Naive thymus-derived CD4-positive, alpha-beta T cell (primary cell): ENCODE results near the gene NEK5. TPM values are rescaled to one million over a fixed set of nuclear protein-coding genes. Genes with fewer than 3 reads are reported as not detected.
"Not testable (repeated sequence)": the region's sequence is repeated elsewhere in the genome, so short reads cannot be mapped to it uniquely, and the experiment has no call there.

Experiments used
- ATAC-seq: fragments of 150-1000 bp; cut with Tn5 transposase; 2 replicates; pipeline ENCODE4 v1.10.0; 2021; ENCODE audit warnings: mild to moderate bottlenecking, moderate library complexity
- CTCF ChIA-PET: fragments of 350-600 bp; sonication (Branson Sonifier 250); formaldehyde crosslinking; loops from one replicate; lab custom pipeline; 2021; ENCODE audit warnings: antibody characterized with exemption; lab: Charles Lee
- POLR2A ChIA-PET: fragments of 350-600 bp; sonication (Branson Sonifier 250); formaldehyde crosslinking; loops from one replicate; lab custom pipeline; 2021; ENCODE audit warnings: antibody characterized with exemption, inconsistent platforms; lab: Charles Lee
- DNase-seq, 9 donors: peaks; one replicate each; pipeline versions ENCODE4 v3.0.0 to v3.0.0-alpha.2; 2020 to 2022; ENCODE audit warnings: mixed read lengths in 1 of 9
- H3K27ac ChIP-seq: one replicate; pipeline ENCODE4 v1.7.0; 2013; ENCODE audit warnings: mild to moderate bottlenecking, low read depth, low read length, moderate library complexity
- H3K27me3 ChIP-seq, 2 donors: one replicate each; pipeline ENCODE4 v1.7.0; 2013; ENCODE audit warnings: low read length in 2 of 2, mild to moderate bottlenecking in 2 of 2, moderate library complexity in 2 of 2; ENCODE audit not compliant: control insufficient read depth in 2 of 2, insufficient read depth in 2 of 2
- H3K36me3 ChIP-seq, 3 experiments: 1 replicate in 2 of 3; 2 replicates in 1 of 3; pipeline ENCODE4 v1.7.0; 2013; ENCODE audit warnings: low read length in 3 of 3, mild to moderate bottlenecking in 3 of 3, moderate library complexity in 1 of 3; ENCODE audit not compliant: insufficient read depth in 3 of 3, control insufficient read depth in 2 of 3
- H3K4me1 ChIP-seq, 2 donors: one replicate each; pipeline ENCODE4 v1.7.0; 2013; ENCODE audit warnings: low read length in 2 of 2, mild to moderate bottlenecking in 2 of 2, moderate library complexity in 1 of 2; ENCODE audit not compliant: control insufficient read depth in 2 of 2, insufficient read depth in 2 of 2
- H3K4me3 ChIP-seq: 2 replicates; pipeline ENCODE4 v1.7.0; 2013; ENCODE audit warnings: mild to moderate bottlenecking, low read length
- H3K9me3 ChIP-seq, 3 experiments: 1 replicate in 2 of 3; 2 replicates in 1 of 3; pipeline ENCODE4 v1.7.0; 2013; ENCODE audit warnings: low read length in 3 of 3; ENCODE audit not compliant: control insufficient read depth in 2 of 3
- H3K27ac Mint-ChIP-seq, 9 donors: one replicate each; pipeline ENCODE4 v1.8.0; 2020 to 2022; ENCODE audit warnings: mixed read lengths in 9 of 9, mild to moderate bottlenecking in 8 of 9, moderate library complexity in 5 of 9, inconsistent platforms in 2 of 9
- H3K27me3 Mint-ChIP-seq, 5 donors: one replicate each; pipeline ENCODE4 v1.8.0; 2021 to 2022; ENCODE audit warnings: mixed read lengths in 5 of 5, mild to moderate bottlenecking in 1 of 5
- H3K36me3 Mint-ChIP-seq, 5 donors: one replicate each; pipeline ENCODE4 v1.8.0; 2020 to 2022; ENCODE audit warnings: mixed read lengths in 5 of 5, mild to moderate bottlenecking in 3 of 5, inconsistent platforms in 1 of 5
- H3K4me1 Mint-ChIP-seq, 7 donors: one replicate each; pipeline ENCODE4 v1.8.0; 2020 to 2022; ENCODE audit warnings: mixed read lengths in 7 of 7, mild to moderate bottlenecking in 3 of 7, inconsistent platforms in 1 of 7
- H3K4me3 Mint-ChIP-seq, 10 donors: one replicate each; pipeline ENCODE4 v1.8.0; 2020 to 2022; ENCODE audit warnings: mild to moderate bottlenecking in 10 of 10, mixed read lengths in 10 of 10, moderate library complexity in 6 of 10, inconsistent platforms in 2 of 10
- H3K9me3 Mint-ChIP-seq, 11 donors: one replicate each; pipeline ENCODE4 v1.8.0; 2020 to 2022; ENCODE audit warnings: mixed read lengths in 11 of 11, mild to moderate bottlenecking in 4 of 11, inconsistent platforms in 1 of 11, moderate library complexity in 1 of 11
- intact Hi-C, 2 donors: fragments of 100-400 bp; cut with micrococcal nuclease; formaldehyde crosslinking; loops; one replicate each; pipeline ENCODE4 v1.15.1; 2023
- polyA plus RNA-seq, 2 donors: library from polyadenylated mRNA; unstranded; fragments of 300-500 nt; fragmentation: Illumina TruSeq; gene quantifications; one replicate each; pipeline ENCODE4 v1.2.3, GENCODE V29; 2021
- total RNA-seq, 6 experiments: library from RNA in 5 of 6; stranded (reverse) in 5 of 6; gene quantifications; 1 replicate in 5 of 6; 2 replicates in 1 of 6; pipeline ENCODE4 v1.2.3 and lab custom pipeline; 2021 to 2026

The NEK5 gene
- total and polyA plus RNA-seq, 7 experiments from 2014 or later, result 0.14 TPM; not detected in 6

DNA sequence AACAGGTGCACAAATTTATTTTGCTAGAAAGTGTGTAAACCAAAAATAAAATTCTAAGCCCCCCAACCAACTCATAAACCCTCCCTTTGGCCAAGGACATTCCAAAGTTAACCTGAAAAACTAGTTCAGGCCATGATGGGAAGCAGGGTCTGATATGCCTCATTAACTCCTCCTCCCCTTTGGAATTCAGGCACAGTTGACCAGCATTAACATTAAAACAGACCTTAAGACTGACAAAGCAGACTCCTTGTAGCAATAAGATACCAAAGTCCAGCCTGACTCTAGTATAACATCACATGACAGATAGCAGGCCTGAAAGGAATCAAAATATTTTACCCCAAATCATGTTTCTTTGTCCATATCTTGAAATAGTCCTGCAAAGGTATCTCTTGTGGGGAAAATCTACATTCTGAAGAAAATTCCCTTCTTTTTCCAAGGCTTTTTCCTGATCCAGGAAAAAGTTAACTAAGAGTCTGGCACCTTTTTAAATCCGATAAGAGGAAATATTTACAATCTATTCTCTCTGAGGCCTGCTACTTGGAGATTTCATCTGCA, 19.7 kb downstream of the NEK5 start:
- CTCF ChIA-PET, result no interaction called here

DNA sequence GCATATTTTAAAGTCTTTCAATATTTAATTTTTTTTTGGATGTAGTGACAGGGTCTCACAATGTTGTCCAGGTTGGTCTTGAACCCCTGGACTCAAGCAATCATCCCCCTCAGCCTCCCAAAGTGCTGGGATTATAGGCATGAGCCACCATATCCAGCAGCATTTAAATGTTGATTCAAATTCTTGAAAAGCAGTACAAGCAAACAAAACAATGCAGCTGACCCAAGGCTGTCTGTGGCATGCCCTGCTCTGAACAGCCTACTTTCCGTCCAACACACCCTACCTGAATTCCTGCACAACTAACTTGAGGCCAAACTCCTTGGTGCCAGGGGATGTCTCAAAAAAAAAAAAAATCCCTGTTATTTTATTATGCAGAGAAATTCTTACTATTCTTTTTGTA, 23.0 kb downstream of the NEK5 start:
- ChIA-PET CTCF (no interaction called here), POLR2A (no interaction called here)
- Mint-ChIP-seq H3K27ac (no peak overlapping the region), H3K36me3 (no peaks in the 10 kb centered on the region), H3K27me3 (peaks cover 0 to 22% (median 7%) of the 10 kb centered on the region in 5 donors), H3K9me3 (no peaks in the 10 kb centered on the region), H3K4me1 (peaks cover 0 to 2% (median 0%) of the 10 kb centered on the region in 7 donors), H3K4me3 (no peak overlapping the region)
- peaks cover 0 to 3% of the 10 kb centered on the region in 2 donors for H3K27me3 ChIP-seq
- no peaks in the 10 kb centered on the region for H3K36me3 ChIP-seq
- ATAC-seq (no peak), DNase-seq (no peak)
- intact Hi-C loops, result no loop called here
- no peak overlapping the region for H3K4me3 ChIP-seq
- no peak overlapping the region for H3K27ac ChIP-seq
- H3K9me3 ChIP-seq, result no peaks in the 10 kb centered on the region
- H3K4me1 ChIP-seq, result no peaks in the 10 kb centered on the region

More for the DNA sequence above, 19.7 kb downstream of the NEK5 start:
- ATAC-seq (no peak), DNase-seq (no peak)
- Histone ChIP-seq H3K36me3 (no peaks in the 10 kb centered on the region), H3K4me3 (no peak overlapping the region), H3K27ac (no peak overlapping the region), H3K4me1 (no peaks in the 10 kb centered on the region), H3K27me3 (peaks cover 0 to 7% of the 10 kb centered on the region in 2 donors), H3K9me3 (no peaks in the 10 kb centered on the region)
- no peak overlapping the region for H3K27ac Mint-ChIP-seq
- no peaks in the 10 kb centered on the region for H3K4me1 Mint-ChIP-seq
- H3K4me3 Mint-ChIP-seq, result no peak overlapping the region
- no peaks in the 10 kb centered on the region for H3K36me3 Mint-ChIP-seq
- intact Hi-C loops, result no loop called here
- H3K27me3 Mint-ChIP-seq, result peaks cover 10 to 41% (median 12%) of the 10 kb centered on the region in 5 donors
- H3K9me3 Mint-ChIP-seq, result no peaks in the 10 kb centered on the region
- POLR2A ChIA-PET, result no interaction called here

DNA sequence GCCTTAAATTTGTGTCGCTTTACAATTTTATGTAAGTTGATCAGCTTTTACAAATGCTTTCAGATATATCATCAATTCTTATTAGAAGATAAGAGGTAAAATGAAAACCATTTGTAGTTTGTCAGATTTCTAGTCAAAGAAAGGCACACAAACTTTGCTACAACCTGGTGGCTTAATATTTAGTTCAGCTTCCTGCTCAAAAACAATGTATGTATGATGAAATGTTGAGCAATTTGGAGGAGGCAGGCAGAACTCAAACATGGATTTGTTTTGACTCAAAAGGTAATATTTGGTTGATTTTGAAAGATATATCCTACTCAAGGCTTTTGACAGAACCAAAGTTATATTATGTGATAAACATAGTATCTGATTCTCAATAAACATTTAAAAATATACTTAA, 24.2 kb downstream of the NEK5 start:
- ChIA-PET CTCF (interaction anchor here (0.7 kb wide), 1 partner anchor 126 kb away, joined by 3 read pairs; no protein-coding TSS in a partner anchor), POLR2A (no interaction called here)
- peaks cover 0 to 2% (median 0%) of the 10 kb centered on the region in 7 donors for H3K4me1 Mint-ChIP-seq

DNA sequence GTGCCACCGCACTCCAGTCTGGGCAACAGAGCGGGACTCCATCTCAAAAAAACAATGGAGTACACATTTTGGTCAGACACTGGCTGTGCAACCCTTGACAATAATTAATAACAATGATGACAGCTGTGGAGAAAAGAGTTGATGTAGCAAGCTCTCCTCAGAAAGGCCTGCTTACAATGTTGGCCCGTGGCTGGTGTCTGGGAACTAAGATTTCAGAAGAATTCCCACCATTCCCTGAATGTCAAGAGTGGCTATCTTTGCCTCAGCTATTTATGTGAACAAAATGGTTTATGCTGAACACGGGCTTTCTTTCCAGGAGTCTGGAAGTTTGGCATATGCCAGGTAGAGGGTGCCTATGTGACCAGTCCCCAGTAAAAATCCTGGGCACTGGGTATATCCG, 25.5 kb downstream of the NEK5 start:
- Histone ChIP-seq H3K27ac (no peak overlapping the region), H3K4me1 (no peaks in the 10 kb centered on the region), H3K4me3 (no peak overlapping the region), H3K36me3 (no peaks in the 10 kb centered on the region), H3K27me3 (no peaks in the 10 kb centered on the region), H3K9me3 (no peaks in the 10 kb centered on the region)
- Mint-ChIP-seq H3K27me3 (peaks cover 0 to 9% (median 0%) of the 10 kb centered on the region in 5 donors), H3K9me3 (no peaks in the 10 kb centered on the region), H3K4me3 (no peak overlapping the region), H3K27ac (no peak overlapping the region), H3K36me3 (no peaks in the 10 kb centered on the region), H3K4me1 (peaks cover 0 to 2% (median 0%) of the 10 kb centered on the region in 7 donors)
- DNase-seq, result no peak
- POLR2A ChIA-PET, result no interaction called here
- CTCF ChIA-PET, result no interaction called here
- intact Hi-C loops, result no loop called here
- ATAC-seq, result no peak

More for the DNA sequence above, 24.2 kb downstream of the NEK5 start:
- Mint-ChIP-seq H3K27ac (no peak overlapping the region), H3K27me3 (peaks cover 0 to 14% (median 0%) of the 10 kb centered on the region in 5 donors), H3K9me3 (no peaks in the 10 kb centered on the region), H3K4me3 (no peak overlapping the region), H3K36me3 (no peaks in the 10 kb centered on the region)
- Histone ChIP-seq H3K9me3 (no peaks in the 10 kb centered on the region), H3K27ac (no peak overlapping the region), H3K27me3 (peaks cover 0 to 3% of the 10 kb centered on the region in 2 donors), H3K36me3 (no peaks in the 10 kb centered on the region), H3K4me3 (no peak overlapping the region), H3K4me1 (no peaks in the 10 kb centered on the region)
- ATAC-seq (no peak), DNase-seq (no peak)
- intact Hi-C loops, result no loop called here

DNA sequence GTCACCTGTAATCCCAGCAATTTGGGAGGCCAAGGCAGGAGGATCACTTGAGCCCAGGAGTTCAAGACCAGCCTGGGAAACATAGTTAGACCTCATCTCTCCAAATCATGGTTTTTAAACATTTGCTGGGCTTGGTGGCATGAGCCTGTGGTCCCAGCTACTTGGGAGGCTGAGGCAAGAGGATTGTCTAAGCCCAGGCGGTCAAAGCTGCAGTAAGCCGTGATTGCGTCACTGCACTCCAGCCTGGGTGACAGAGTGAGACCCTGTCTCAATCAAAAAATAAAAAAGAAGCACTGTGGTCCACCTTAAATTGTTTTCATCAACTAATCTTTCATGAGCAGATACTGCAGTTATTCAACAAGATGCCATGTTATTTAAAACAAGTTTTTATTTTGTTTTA, 26.4 kb downstream of the NEK5 start:
- H3K27me3 Mint-ChIP-seq, H3K36me3 Mint-ChIP-seq, H3K9me3 Mint-ChIP-seq, H3K36me3 ChIP-seq, CTCF ChIA-PET, H3K27ac ChIP-seq, intact Hi-C loops, ATAC-seq, H3K4me1 ChIP-seq, H3K9me3 ChIP-seq, H3K27me3 ChIP-seq, H3K27ac Mint-ChIP-seq, H3K4me1 Mint-ChIP-seq, H3K4me3 Mint-ChIP-seq, DNase-seq, H3K4me3 ChIP-seq, POLR2A ChIA-PET: not testable (repeated sequence)

DNA sequence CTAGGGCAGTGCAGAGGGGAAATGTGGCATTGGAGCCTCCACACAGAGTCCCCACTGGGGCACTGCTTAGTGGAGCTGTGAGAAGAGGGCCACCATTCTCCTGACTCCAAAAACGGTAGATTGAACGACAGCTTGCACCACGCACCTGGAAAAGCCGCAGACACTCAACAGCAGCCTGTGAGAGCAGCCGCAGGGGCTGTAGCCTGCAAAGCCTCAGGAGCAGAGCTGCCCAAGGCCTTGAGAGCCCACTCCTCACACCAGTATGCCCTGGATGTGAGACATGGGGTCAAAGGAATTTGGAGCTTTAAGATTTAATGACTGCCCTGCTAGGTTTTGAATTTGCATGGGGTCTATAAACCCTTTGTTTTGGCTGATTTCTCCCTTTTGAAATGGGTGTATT, 31.7 kb downstream of the NEK5 start:
- H3K27ac ChIP-seq, result no peak overlapping the region
- no peak overlapping the region for H3K4me3 Mint-ChIP-seq
- no peaks in the 10 kb centered on the region for H3K36me3 Mint-ChIP-seq
- no peak overlapping the region for H3K27ac Mint-ChIP-seq
- H3K4me1 ChIP-seq, result no peaks in the 10 kb centered on the region
- peaks cover 0 to 7% (median 4%) of the 10 kb centered on the region in 5 donors for H3K27me3 Mint-ChIP-seq
- H3K4me3 ChIP-seq, result no peak overlapping the region
- no peaks in the 10 kb centered on the region for H3K27me3 ChIP-seq
- peaks cover 0 to 2% (median 0%) of the 10 kb centered on the region in 7 donors for H3K4me1 Mint-ChIP-seq
- POLR2A ChIA-PET, result interaction anchor here (0.6 kb wide), 1 partner anchor 55 kb away, joined by 3 read pairs; no protein-coding TSS in a partner anchor
- H3K9me3 ChIP-seq, result no peaks in the 10 kb centered on the region
- intact Hi-C loops, result no loop called here
- no peaks in the 10 kb centered on the region for H3K36me3 ChIP-seq
- DNase-seq (no peak), ATAC-seq (no peak)
- CTCF ChIA-PET, result interaction anchor here (0.6 kb wide), 1 partner anchor 811 kb away, joined by 8 read pairs; no protein-coding TSS in a partner anchor
- peaks cover 0 to 6% (median 0%) of the 10 kb centered on the region in 11 donors for H3K9me3 Mint-ChIP-seq

DNA sequence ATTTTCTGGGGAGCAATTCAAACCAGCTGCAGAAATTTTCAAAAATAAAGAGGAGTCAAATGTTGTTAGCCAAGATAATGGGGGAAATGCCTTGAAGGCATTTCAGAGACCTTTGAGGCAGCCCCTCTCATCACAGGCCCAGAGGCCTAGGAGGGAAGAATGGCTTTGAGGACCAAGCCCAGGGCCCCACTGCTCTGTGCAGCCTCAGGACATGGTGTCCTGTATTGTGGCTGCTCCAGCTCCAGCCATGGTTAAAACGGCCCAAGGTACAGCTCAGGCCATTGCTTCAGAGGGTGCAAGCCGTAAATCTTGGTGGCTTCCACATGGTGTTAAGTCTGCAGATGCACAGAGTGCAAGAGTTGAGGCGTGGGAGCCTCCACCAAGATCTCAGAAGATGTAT, 32.1 kb downstream of the NEK5 start:
- no peaks in the 10 kb centered on the region for H3K9me3 ChIP-seq
- ChIA-PET CTCF (interaction anchor here (0.6 kb wide), 1 partner anchor 811 kb away, joined by 8 read pairs; no protein-coding TSS in a partner anchor), POLR2A (interaction anchor here (0.6 kb wide), 1 partner anchor 54 kb away, joined by 3 read pairs; no protein-coding TSS in a partner anchor)
- no peak for DNase-seq
- Mint-ChIP-seq H3K36me3 (no peaks in the 10 kb centered on the region), H3K27ac (no peak overlapping the region), H3K4me3 (no peak overlapping the region), H3K4me1 (peaks cover 0 to 2% (median 0%) of the 10 kb centered on the region in 7 donors), H3K27me3 (peaks cover 0 to 7% (median 4%) of the 10 kb centered on the region in 5 donors), H3K9me3 (peaks cover 0 to 6% (median 0%) of the 10 kb centered on the region in 11 donors)
- no peak overlapping the region for H3K4me3 ChIP-seq
- no peaks in the 10 kb centered on the region for H3K4me1 ChIP-seq
- ATAC-seq, result no peak
- intact Hi-C loops, result no loop called here
- H3K27me3 ChIP-seq, result no peaks in the 10 kb centered on the region
- no peaks in the 10 kb centered on the region for H3K36me3 ChIP-seq
- H3K27ac ChIP-seq, result no peak overlapping the region
